DOHH2 (cell line): ENCODE data around the gene THOC7.

ENCODE experiments used
- H3F3A ChIP-seq: fragments of 200-600 bp; sonication (generic), shearing (Covaris generic); 2 replicates; pipeline ENCODE4 v1.6.0; 2016; ENCODE audit warnings: antibody characterized with exemption, mild to moderate bottlenecking; ENCODE audit not compliant: control insufficient read depth, insufficient read depth
- H3K27ac ChIP-seq: fragments of 200-600 bp; sonication (generic); 2 replicates; pipeline ENCODE4 v1.5.1; 2014; ENCODE audit warnings: low read depth, mild to moderate bottlenecking, low read length, moderate library complexity
- H3K27me3 ChIP-seq: fragments of 200-600 bp; sonication (generic); 2 replicates; pipeline ENCODE4 v1.6.1; 2014; ENCODE audit warnings: mild to moderate bottlenecking, low read length, mixed read lengths; ENCODE audit not compliant: control insufficient read depth
- H3K36me3 ChIP-seq: fragments of 200-600 bp; sonication (generic); 2 replicates; pipeline ENCODE4 v1.6.1; 2014; ENCODE audit warnings: mild to moderate bottlenecking, low read length, moderate library complexity, mixed read lengths; ENCODE audit not compliant: control insufficient read depth
- H3K4me1 ChIP-seq: fragments of 200-600 bp; sonication (generic); 2 replicates; pipeline ENCODE4 v1.6.1; 2014; ENCODE audit warnings: mild to moderate bottlenecking, low read length, mixed read lengths; ENCODE audit not compliant: control insufficient read depth
- H3K4me2 ChIP-seq: fragments of 200-600 bp; sonication (generic); 2 replicates; pipeline ENCODE4 v1.6.0; 2014; ENCODE audit warnings: mild to moderate bottlenecking, low read length, moderate library complexity
- H3K4me3 ChIP-seq: fragments of 200-600 bp; sonication (generic); 2 replicates; pipeline ENCODE4 v1.5.1; 2014; ENCODE audit warnings: mild to moderate bottlenecking, low read length, mixed read lengths
- H3K79me2 ChIP-seq: fragments of 200-600 bp; sonication (generic); 2 replicates; pipeline ENCODE4 v1.6.1; 2014; ENCODE audit warnings: mild to moderate bottlenecking, low read length, mixed read lengths; ENCODE audit not compliant: control insufficient read depth
- H3K9me2 ChIP-seq: fragments of 200-600 bp; sonication (generic); replicated peaks from 2 replicates; pipeline ENCODE4 v1.6.1; 2014; ENCODE audit warnings: mild to moderate bottlenecking, low read length, mixed read lengths; ENCODE audit not compliant: control insufficient read depth
- H3K9me3 ChIP-seq: fragments of 200-600 bp; sonication (generic); 2 replicates; pipeline ENCODE4 v1.6.1; 2014; ENCODE audit warnings: antibody characterized with exemption, low read length, mixed read lengths; ENCODE audit not compliant: control insufficient read depth, insufficient read depth
- H4K20me1 ChIP-seq: fragments of 200-600 bp; sonication (generic); 2 replicates; pipeline ENCODE4 v1.6.0; 2014; ENCODE audit warnings: low read depth, mild to moderate bottlenecking, antibody characterized with exemption, low read length, moderate library complexity; ENCODE audit not compliant: control insufficient read depth, insufficient read depth
- EZH2phosphoT487 ChIP-seq: fragments of 200-600 bp; sonication (generic); IDR thresholded peaks from 2 replicates; pipeline ENCODE4 v1.6.1; 2017; ENCODE audit warnings: borderline replicate concordance, mild to moderate bottlenecking, antibody characterized with exemption, low read length, moderate library complexity, mixed read lengths
- TF ChIP-seq, protein P1 (sequence below): fragments of 200-600 bp; sonication (generic); IDR thresholded peaks from one replicate; pipeline ENCODE4 v1.5.1; 2014; ENCODE audit warnings: antibody characterized with exemption, mild to moderate bottlenecking, low read depth, low read length; ENCODE audit not compliant: poor library complexity, severe bottlenecking

THOC7 gene

DNA sequence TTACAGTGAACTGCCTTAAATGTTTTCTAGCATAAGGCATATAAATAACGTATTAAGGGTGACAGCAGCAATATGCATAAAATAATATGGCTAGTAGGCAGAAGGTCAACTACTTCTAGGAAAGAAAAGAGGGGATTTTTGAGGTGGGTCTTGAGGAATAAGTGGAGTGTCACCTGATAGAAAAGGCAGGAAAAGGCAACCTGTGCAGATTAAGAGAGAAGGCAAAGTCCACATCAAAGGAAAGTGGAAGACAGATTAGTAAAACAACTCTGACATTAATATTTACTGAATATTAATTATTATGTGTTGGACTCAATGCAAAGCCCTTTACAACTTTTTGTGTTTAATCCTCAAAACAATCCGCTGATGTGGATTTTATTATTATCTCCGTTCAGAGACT is 2.8 kb downstream of the THOC7 start:
- no peak for TF ChIP-seq EZH2phosphoT487
- TF ChIP-seq, protein P1, sequence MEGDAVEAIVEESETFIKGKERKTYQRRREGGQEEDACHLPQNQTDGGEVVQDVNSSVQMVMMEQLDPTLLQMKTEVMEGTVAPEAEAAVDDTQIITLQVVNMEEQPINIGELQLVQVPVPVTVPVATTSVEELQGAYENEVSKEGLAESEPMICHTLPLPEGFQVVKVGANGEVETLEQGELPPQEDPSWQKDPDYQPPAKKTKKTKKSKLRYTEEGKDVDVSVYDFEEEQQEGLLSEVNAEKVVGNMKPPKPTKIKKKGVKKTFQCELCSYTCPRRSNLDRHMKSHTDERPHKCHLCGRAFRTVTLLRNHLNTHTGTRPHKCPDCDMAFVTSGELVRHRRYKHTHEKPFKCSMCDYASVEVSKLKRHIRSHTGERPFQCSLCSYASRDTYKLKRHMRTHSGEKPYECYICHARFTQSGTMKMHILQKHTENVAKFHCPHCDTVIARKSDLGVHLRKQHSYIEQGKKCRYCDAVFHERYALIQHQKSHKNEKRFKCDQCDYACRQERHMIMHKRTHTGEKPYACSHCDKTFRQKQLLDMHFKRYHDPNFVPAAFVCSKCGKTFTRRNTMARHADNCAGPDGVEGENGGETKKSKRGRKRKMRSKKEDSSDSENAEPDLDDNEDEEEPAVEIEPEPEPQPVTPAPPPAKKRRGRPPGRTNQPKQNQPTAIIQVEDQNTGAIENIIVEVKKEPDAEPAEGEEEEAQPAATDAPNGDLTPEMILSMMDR: no peak
- H3K9me2 ChIP-seq: no peaks in the 10 kb centered on the region
- peaks cover 11% of the 10 kb centered on the region for H3K36me3 ChIP-seq
- H3K4me1 ChIP-seq: peaks cover 27% of the 10 kb centered on the region
- peaks cover under 1% of the 10 kb centered on the region; the same call in 1 of the 2 replicates for H4K20me1 ChIP-seq
- H3F3A ChIP-seq: no peaks in the 10 kb centered on the region
- H3K4me2 ChIP-seq: no peak overlapping the region
- peaks cover 94% of the 10 kb centered on the region for H3K79me2 ChIP-seq
- H3K9me3 ChIP-seq: no peaks in the 10 kb centered on the region
- no peak overlapping the region for H3K27ac ChIP-seq
- no peaks in the 10 kb centered on the region for H3K27me3 ChIP-seq
- H3K4me3 ChIP-seq: no peak overlapping the region

DNA sequence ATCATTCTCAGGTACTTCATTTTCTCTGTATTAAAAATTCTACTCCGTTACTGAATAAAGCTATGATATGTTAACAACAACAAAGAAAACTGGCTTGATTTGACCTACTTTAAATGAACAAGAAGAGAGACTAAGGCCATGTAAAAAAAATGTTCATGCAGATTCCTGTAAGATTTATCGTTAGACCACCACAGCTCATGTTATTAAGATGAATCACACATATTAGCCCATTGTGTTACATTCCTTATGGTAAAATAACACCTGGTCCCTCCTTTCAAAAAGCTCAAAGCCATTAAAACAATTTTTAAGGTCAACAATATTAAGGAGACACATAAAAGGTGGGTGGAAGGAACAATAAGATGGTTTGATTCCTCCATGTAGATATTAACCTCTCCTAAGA is 6.3 kb downstream of the THOC7 start:
- peaks cover 94% of the 10 kb centered on the region for H3K79me2 ChIP-seq
- no peaks in the 10 kb centered on the region for H3K27me3 ChIP-seq
- no peaks in the 10 kb centered on the region for H3F3A ChIP-seq
- 0 out of 2 replicates have a peak, but pooled peaks cover 9% of the 10 kb centered on the region for H3K36me3 ChIP-seq
- no peak overlapping the region for H3K4me2 ChIP-seq
- no peak for TF ChIP-seq EZH2phosphoT487
- H3K27ac ChIP-seq: no peak overlapping the region
- no peaks in the 10 kb centered on the region for H3K9me2 ChIP-seq
- no peak overlapping the region for H3K4me3 ChIP-seq
- peaks cover 6% of the 10 kb centered on the region; the same call in 1 of the 2 replicates for H4K20me1 ChIP-seq
- H3K9me3 ChIP-seq: no peaks in the 10 kb centered on the region
- peaks cover 17% of the 10 kb centered on the region for H3K4me1 ChIP-seq

DNA sequence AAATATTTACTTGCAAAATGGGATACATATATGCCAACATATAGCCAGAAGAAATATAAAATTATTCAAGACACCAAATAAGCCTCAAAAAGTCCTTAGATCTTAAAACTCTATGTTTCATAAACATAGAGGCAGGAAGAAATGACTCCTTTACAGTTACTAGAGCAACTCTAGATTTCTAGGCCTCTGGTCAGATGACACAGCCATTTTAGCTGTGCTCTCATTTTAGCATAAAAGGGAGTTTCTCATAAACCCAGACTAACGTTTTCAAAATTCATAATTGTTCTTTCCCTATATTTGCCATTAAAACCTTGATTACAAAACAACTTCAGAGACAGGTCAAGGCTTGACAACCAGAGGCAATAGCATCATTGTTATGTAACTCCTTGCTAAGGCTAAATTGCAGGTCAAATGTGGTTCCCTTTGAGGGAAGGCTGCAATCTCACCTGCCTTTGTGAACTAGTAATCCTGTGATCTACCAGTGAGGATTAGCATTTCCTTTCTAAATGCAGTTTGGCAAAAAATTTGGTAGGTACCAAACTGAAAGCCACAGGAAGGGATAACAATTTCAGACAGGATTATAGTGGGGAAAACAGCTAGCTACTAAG is 8.2 kb downstream of the THOC7 start:
- Histone ChIP-seq H3K27ac (no peak overlapping the region), H4K20me1 (peaks cover 6% of the 10 kb centered on the region; the same call in 1 of the 2 replicates), H3K27me3 (no peaks in the 10 kb centered on the region), H3K4me3 (no peak overlapping the region), H3K9me2 (no peaks in the 10 kb centered on the region), H3F3A (no peaks in the 10 kb centered on the region), H3K9me3 (no peaks in the 10 kb centered on the region), H3K4me1 (peaks cover 6% of the 10 kb centered on the region), H3K79me2 (peaks cover 93% of the 10 kb centered on the region), H3K4me2 (no peak overlapping the region), H3K36me3 (peaks cover 11% of the 10 kb centered on the region; the same call in 1 of the 2 replicates)
- no peak for TF ChIP-seq EZH2phosphoT487
- TF ChIP-seq, protein P1: no peak

DNA sequence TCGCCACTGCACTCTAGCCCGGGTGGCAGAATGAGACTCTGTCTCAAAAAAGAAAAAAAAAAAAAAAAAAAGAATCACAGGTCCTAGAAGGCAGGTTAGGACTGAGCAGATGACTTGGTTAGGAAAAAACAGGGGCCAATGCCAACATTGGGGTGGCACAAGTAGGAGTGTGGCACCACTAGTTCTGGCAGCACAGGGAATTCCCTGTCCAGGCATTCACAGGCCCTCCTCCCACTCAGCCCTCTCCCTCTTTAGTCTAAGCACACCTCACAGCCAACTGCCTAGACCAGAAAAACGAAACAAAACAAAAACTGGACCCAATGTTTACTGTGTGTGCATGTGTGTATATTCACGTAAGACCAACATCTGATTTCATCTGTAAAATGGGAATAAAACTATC is 10.5 kb downstream of the THOC7 start:
- Histone ChIP-seq H3K79me2 (peaks cover 87% of the 10 kb centered on the region), H3K36me3 (peaks cover 8% of the 10 kb centered on the region; the same call in 1 of the 2 replicates), H3K4me2 (no peak overlapping the region), H3K27me3 (no peaks in the 10 kb centered on the region), H4K20me1 (peaks cover 6% of the 10 kb centered on the region; the same call in 1 of the 2 replicates), H3K27ac (no peak overlapping the region), H3K9me3 (no peaks in the 10 kb centered on the region), H3K9me2 (no peaks in the 10 kb centered on the region), H3F3A (no peaks in the 10 kb centered on the region), H3K4me3 (no peak overlapping the region), H3K4me1 (no peaks in the 10 kb centered on the region)
- TF ChIP-seq, protein P1: no peak
- no peak for TF ChIP-seq EZH2phosphoT487
